Urothelium cell line (cell line): Measurements from ENCODE around the gene AIFM2.

Source experiments
- DNase-seq: peaks from one replicate; pipeline ENCODE4 v3.0.0; 2011; ENCODE audit warnings: low spot score, mixed read lengths
- FAIRE-seq: peaks from 2 replicates; lab custom pipeline; 2011; peaks lifted over from hg19 to GRCh38; lab: Jason Lieb, UNC

Gene AIFM2

GRCh38 chr10:70146489-70147258 lies 14.0 kb upstream of the AIFM2 start, which contains the start of gene TYSND1:
Gene TYSND1 (minus strand): TSS chr10:70146700. CDS start chr10:70146586, 114 bp downstream.
- FAIRE-seq (no peak), DNase-seq (peak; percentile 99)

GRCh38 chr10:70145666-70146488 lies 13.3 kb upstream of the AIFM2 start:
- FAIRE-seq (peak; percentile 93), DNase-seq (peak; percentile 87)

DNA sequence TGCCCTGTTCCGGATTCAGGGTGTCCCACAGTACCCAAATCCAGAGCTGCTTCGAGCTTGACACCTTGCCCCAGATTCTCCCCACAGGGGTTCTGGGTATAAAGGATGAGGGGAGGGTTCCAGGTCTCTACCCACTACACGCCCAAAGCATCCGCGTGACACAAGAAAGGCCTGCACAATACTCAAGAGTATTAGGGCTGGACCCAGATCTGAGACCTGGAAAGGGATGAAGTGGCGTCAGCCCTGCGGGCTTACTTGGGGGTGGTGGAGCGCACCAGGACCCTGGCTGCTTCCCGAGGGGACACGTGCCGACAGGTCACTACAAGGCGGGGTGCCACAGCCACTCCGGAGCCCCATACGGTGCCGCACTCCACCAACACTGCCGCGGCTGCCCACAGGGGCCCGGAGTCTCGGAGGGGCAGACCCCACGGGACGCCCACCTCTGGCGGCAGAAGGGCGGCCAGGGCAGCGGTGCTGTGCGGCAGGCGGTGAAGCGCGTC lies 12.6 kb upstream of the AIFM2 start:
- no peak for DNase-seq
- no peak for FAIRE-seq

GRCh38 chr10:70144372-70145110 lies 11.9 kb upstream of the AIFM2 start:
- FAIRE-seq (no peak), DNase-seq (no peak)

DNA sequence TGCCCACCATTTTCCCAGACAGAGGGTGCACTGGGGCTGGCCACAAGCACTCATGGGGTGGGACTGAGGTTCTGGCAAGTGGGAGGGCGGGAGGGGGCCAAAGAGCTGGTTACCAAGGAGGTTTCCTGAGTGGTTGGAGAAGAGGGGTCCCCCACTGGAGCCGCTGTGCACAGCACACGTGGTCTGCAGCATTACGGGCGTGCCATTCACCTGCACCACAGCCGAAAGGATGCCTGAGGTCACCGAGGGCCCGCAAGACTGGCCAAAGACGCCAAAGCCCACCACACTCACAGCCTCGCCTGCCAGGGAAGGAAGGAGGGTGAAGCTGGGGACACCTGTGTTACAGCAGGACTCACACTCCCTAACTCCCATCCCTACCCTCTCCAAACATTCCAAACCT lies 9.9 kb upstream of the AIFM2 start:
- FAIRE-seq (no peak), DNase-seq (no peak)

GRCh38 chr10:70140297-70140696 lies 7.7 kb upstream of the AIFM2 start:
- DNase-seq = no peak
- FAIRE-seq = no peak

DNA sequence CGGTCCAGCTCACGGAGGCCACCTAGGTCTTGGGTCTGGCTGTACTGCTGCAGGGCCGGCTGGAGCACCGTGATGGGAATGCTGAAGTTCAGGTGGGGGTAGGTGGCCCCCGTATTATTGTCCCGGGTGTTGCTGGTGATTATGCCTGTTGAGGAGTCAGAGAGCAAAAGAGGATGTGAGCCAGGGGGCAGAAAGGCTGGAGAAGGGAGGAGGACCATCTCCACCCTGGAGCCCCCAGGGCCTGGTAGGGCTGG lies 7.3 kb upstream of the AIFM2 start:
- FAIRE-seq (no peak), DNase-seq (no peak)

GRCh38 chr10:70139151-70139996 lies 6.7 kb upstream of the AIFM2 start:
- DNase-seq (no peak), FAIRE-seq (no peak)

DNA sequence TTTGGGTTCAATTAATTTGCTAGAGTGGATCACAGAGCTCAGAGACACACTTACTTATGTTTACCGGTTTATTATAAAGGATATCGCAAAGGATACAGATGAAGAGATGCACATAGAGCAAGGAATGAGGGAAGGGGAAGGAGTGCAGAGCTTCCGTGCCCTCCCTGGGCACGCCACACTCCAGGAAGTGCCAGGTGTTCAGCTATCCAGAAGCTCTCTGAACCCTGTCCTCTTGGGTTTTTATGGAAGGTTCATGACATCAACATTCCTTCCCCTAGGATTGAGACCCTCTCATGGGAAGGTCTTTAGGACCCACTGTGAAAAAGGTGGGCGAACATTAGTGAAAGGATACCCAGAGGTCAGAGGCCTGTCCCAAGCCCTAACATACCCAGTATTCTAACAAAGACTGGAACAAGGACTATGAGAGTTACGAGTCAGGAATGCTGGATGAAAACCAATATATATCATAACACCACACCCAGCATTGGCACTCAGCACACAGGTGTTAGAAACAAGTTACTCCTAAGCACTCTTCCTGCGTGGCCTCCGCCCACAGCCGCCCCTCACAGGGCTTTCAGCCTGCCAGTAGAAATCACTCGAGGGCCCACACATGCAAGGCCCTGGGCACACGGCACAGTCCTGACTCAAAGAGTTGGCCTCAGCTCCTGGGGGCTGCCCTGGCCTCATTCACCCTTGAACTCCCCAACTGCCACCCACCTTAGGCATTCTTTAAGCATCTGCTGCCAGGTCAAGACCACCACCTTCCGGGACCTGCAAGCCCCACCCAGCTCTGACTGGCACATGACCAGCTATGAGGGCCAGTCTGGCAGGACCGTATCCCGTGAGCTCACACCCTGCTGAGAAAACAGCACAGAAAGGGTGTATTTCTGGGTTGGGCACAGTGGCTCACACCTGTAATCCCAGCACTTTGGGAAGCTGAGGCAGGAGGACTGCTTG lies 5.6 kb upstream of the AIFM2 start:
- DNase-seq = no peak
- FAIRE-seq = no peak

- FAIRE-seq (no peak), DNase-seq (no peak)
Measured at GRCh38 chr10:70137135-70137534, 4.5 kb upstream of the AIFM2 start.

DNA sequence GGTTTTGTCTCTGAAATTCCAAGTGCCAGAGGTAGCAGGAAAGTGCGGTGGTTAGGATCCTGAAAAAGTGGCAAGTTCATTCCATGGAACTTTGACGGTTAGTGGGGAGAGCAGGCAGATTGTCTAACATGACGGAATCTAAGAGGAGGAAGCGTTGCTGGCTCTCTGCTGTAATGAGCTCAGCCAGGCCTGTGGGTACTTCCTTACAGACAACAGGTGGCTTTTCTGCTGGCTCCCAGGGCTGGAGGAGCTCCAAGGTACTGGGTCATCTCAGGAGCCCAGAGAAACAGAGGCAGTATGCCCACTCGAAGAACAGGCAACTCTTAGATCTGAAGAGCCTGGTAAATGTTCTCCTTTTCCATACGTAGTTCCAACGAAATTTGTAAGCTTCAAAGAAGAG lies 3.1 kb upstream of the AIFM2 start:
- DNase-seq = no peak
- FAIRE-seq = no peak

DNA sequence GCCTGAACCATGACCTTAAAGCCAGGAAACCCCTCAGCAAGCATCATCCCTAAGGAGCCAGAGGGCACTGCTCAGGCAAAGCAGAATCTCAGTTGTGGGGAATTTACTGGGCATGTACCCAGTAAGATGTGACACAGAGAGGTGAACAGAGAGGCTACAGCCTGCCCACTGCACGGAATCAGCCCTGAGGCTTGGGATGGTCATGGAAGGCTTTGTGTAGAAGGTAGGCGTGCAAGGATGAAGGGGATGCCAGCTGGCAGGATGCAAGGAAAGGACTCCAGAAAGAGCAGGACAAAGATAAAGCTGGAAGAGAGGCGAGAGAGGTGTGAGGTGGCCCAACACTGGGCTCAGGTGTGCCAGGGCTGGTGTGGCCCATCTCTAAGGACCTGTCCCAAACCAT lies 2.4 kb upstream of the AIFM2 start:
- DNase-seq (no peak), FAIRE-seq (no peak)

GRCh38 chr10:70131560-70131937 lies 1.1 kb downstream of the AIFM2 start:
- no peak for FAIRE-seq

DNA sequence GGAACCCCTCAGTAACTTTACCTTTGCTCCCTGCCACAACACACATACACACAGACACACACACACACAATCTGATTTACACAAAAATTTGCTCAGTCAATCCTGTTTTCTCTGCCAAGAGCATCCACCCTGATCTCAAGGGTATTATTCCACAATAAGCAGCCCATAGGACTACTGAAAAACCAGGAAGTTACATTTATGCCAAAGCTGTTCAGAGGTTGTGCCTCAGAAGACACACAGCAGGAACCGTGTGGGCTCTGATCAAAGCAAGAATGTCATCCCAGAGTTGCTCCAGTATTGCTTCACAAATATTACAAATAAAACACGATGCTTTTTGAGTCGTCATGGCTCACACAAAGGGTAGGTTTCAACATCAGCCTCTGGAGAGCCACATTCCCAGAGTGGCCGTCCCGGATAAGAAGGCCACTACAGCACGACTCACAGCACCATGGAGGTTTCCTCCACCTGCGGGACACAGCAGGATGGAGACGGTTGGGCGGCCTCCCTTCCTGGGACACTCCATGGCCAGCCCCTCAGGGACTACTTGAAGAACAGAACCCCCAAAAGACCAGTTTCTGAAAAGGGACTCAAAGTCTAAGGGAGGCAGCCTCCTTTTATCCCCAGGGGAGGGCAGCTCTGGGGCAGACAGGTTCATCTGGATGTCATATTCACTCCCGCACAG lies 1.6 kb downstream of the AIFM2 start:
- DNase-seq (no peak), FAIRE-seq (no peak)

More at GRCh38 chr10:70131560-70131937, 1.1 kb downstream of the AIFM2 start:
- DNase-seq = no peak

- DNase-seq (no peak), FAIRE-seq (no peak)
Measured at GRCh38 chr10:70126700-70127395, 5.8 kb downstream of the AIFM2 start.

DNA sequence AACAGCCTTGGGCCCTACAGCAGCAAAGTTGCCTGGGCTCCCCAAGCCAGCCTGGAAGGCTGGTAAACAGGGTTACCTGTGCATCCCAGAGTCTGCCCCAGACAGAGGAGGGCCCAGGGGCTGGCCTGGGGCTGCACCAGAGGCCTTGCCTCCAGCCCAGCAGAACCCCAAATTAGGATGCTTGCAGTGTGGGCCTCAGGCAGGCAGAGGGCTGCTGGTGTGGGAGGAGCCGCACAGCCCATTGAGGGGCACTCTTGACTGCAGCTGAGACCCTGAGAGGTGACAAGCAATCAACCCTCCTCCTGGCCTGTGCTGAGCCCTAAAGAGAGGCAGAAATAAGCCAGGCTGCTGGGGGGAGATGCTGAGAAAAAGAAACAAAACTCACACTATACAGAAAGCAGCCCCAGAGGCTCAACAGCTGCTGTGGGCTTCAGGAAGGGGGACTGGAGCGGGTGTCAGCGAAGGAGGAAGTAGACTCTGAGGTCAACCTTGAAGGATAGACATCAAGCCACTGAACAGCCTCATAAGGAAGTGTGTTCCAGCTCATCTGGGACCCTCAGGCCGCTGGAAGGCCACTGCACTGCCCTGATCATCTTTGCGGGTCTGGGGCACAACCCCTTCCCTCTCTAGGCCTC lies 6.6 kb downstream of the AIFM2 start:
- DNase-seq (no peak), FAIRE-seq (no peak)

- FAIRE-seq (no peak), DNase-seq (no peak)
Measured at GRCh38 chr10:70124918-70125317, 7.7 kb downstream of the AIFM2 start.

- DNase-seq (no peak), FAIRE-seq (no peak)
Measured at GRCh38 chr10:70124415-70124814, 8.2 kb downstream of the AIFM2 start.
